GM18498 (cell line): ENCODE results near the gene RYR3.

ENCODE experiments used
- ATAC-seq: cut with Tn5 transposase; IDR thresholded peaks from one replicate; pipeline ENCODE4 v1.9.1; 2021; ENCODE audit warnings: mild to moderate bottlenecking, moderate library complexity; ENCODE audit not compliant: unreplicated experiment

The RYR3 gene

GRCh38 chr15:33443708-33444107, 132.9 kb downstream of the RYR3 start:
- ATAC-seq: no peak

- ATAC-seq: no peak
Observed at GRCh38 chr15:33445984-33446383, 135.2 kb downstream of the RYR3 start.

- no peak for ATAC-seq
Observed at GRCh38 chr15:33448151-33448550, 137.4 kb downstream of the RYR3 start.

- ATAC-seq: no peak
Observed at GRCh38 chr15:33448961-33449606, 138.3 kb downstream of the RYR3 start.

- no peak for ATAC-seq
Observed at GRCh38 chr15:33449810-33450209, 139.0 kb downstream of the RYR3 start.

GRCh38 chr15:33451385-33451784, 140.6 kb downstream of the RYR3 start:
- ATAC-seq: no peak

- no peak for ATAC-seq
Observed at GRCh38 chr15:33453761-33454160, 143.0 kb downstream of the RYR3 start.

- ATAC-seq: no peak
Observed at GRCh38 chr15:33454346-33454745, 143.6 kb downstream of the RYR3 start.

- ATAC-seq: no peak
Observed at GRCh38 chr15:33454996-33455395, 144.2 kb downstream of the RYR3 start.

- ATAC-seq: no peak
Observed at GRCh38 chr15:33458421-33458820, 147.7 kb downstream of the RYR3 start.

- ATAC-seq: no peak
Observed at GRCh38 chr15:33460166-33460805, 149.5 kb downstream of the RYR3 start.

- no peak for ATAC-seq
Observed at GRCh38 chr15:33461671-33462070, 150.9 kb downstream of the RYR3 start.

- ATAC-seq: no peak
Observed at GRCh38 chr15:33467146-33467815, 156.5 kb downstream of the RYR3 start.

- no peak for ATAC-seq
Observed at GRCh38 chr15:33467816-33468163, 157.0 kb downstream of the RYR3 start.

- no peak for ATAC-seq
Observed at GRCh38 chr15:33468740-33469139, 158.0 kb downstream of the RYR3 start.

GRCh38 chr15:33473005-33473404, 162.2 kb downstream of the RYR3 start:
- ATAC-seq: no peak

GRCh38 chr15:33473714-33474113, 162.9 kb downstream of the RYR3 start:
- ATAC-seq: no peak

- no peak for ATAC-seq
Observed at GRCh38 chr15:33476076-33476475, 165.3 kb downstream of the RYR3 start.

GRCh38 chr15:33476908-33477307, 166.1 kb downstream of the RYR3 start:
- no peak for ATAC-seq

- ATAC-seq: no peak
Observed at GRCh38 chr15:33489335-33489734, 178.6 kb downstream of the RYR3 start.

GRCh38 chr15:33490703-33491102, 179.9 kb downstream of the RYR3 start:
- no peak for ATAC-seq

- ATAC-seq: no peak
Observed at GRCh38 chr15:33492434-33493052, 181.8 kb downstream of the RYR3 start.
